Mammary epithelial cell (primary cell): Measurements from ENCODE around the gene PROC.

ENCODE experiments used
- CTCF ChIP-seq, 2 donors: IDR thresholded peaks in 1 of 2; conservative IDR thresholded peaks in 1 of 2; 2 replicates each; pipeline ENCODE4 v1.5.1; 2011 to 2012; ENCODE audit warnings: inconsistent platforms in 2 of 2, low read length in 2 of 2, mild to moderate bottlenecking in 2 of 2, control low read depth in 1 of 2, low read depth in 1 of 2; ENCODE audit not compliant: insufficient read depth in 1 of 2; ENCODE audit errors: extremely low read depth in 1 of 2
- EZH2 ChIP-seq: IDR thresholded peaks from 2 replicates; pipeline ENCODE4 v1.6.1; 2012; ENCODE audit warnings: low read length, inconsistent platforms, borderline replicate concordance

GRCh38 chr2:127387655-127388422 is 30.4 kb upstream of the PROC start, which contains the start of gene MAP3K2:
- TF ChIP-seq CTCF (conservative IDR thresholded peaks at IDR 0.05 in 1 of 2, IDR thresholded peaks at IDR 0.05 in 1 of 2; ENCODE audit: extremely low read depth in 1 of 2, insufficient read depth in 1 of 2, low read depth in 1 of 2, low read length in 2 of 2) (no peak), EZH2 (no peak)
